Stimulated activated CD8-positive, alpha-beta memory T cell treated with anti-CD3 and anti-CD28 coated beads, Interleukin-2, amount 100 ng/mL, for 1 hour (primary cell): ENCODE data around the gene TRIM42.

ENCODE experiments used
- DNase-seq, 2 donors: peaks; one replicate each; pipeline ENCODE4 v3.0.0-alpha.2; 2020; ENCODE audit warnings: low read depth in 2 of 2

The TRIM42 gene

DNA sequence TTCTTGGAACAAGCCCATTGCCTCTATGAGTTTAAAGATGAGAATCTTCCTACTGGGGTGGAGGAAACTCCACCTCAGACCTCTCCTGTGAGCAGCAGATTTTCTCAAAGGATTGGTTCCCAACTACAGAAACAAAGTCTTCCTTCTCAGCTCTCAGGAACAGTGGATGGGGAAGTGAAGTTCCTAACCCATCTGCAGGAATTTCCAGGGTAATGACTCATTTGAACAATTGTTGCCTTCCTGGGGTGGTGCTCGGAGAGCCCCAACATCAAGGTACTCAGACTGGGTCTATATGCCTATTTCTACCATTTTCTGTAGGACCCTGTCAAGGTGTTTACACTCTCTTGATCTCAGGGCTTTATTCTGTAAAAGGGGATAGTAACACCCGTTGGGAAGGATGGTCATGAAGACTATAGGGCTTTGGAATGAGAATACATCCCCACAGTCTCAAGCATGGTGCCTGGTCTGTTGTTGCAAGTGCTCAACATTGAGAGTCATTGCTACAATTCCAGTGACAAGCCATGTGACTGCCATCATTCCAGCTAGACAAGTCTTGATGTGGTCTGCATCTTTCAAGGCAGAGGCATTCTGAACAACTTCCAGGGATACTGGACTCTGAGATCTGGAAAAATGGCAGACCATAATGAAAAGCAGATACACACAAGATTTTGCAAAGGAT is 33.0 kb downstream of the TRIM42 start:
- no peak for DNase-seq

DNA sequence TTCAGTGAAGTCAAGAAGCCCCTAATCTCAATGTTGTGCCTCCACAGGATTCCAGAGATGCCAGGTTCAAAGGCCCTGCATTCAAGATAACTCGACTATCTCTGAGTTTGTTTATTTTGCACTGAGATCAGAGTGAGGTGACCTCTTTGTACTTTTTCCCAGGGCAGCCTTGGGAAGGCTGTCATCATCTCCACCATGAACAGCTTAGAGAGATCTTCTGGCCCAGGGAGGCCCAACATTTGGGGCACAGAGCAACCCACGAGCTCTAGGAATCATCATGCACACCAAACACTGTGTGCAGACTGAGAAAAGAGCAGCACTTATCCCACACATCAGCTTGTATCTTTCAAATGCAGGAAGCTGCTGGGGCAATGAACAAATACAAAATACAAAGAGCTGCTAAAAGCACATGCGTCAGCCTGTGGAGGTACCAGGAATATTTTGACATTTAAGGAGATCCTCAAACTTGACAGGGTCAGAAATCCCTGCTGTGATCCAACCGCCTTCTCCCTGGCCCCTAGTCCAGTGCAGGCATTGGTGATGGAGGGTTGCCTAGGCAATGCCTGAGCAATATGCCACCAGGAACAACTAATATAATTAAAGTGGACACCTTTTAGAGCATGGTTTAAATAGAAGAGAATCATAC is 33.6 kb downstream of the TRIM42 start:
- DNase-seq, result no peak

DNA sequence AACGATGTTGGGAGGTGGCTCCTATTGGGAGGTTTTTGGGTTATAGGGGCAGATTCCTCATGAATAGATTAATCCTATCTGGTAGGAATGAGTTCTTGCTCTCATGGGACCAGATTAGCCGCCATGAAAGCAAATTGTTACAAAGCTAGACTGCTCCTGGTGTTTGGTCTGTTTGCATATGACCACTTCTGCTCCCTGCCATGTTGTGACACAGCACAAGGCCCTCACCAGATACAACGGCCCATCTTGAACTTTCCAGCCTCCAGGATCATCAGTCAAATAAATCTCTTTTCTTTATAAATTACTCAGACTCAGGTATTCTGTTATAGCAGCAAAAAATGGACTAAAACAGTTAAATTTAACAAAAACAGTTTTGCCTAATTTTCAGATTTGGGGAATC is 34.4 kb downstream of the TRIM42 start:
- DNase-seq, result no peak

DNA sequence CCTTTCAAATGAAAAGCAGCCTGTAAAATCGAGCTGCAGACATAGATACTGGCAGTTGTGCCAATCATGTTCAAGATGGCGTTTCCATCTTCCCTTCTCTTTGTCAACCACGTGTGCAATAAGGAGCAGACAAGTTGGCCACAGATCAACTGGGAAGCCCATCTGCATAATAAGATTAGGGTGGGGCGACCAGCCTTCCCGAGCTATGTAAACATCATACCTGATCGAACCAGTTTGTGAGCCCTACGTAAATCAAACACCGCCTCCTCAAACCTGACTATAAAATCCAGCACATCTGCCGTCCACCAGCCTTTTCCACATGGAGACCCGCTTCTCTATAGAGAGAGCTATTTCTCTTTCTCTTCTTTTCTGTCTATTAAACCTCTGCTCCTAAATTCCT is 37.2 kb downstream of the TRIM42 start:
- no peak for DNase-seq

DNA sequence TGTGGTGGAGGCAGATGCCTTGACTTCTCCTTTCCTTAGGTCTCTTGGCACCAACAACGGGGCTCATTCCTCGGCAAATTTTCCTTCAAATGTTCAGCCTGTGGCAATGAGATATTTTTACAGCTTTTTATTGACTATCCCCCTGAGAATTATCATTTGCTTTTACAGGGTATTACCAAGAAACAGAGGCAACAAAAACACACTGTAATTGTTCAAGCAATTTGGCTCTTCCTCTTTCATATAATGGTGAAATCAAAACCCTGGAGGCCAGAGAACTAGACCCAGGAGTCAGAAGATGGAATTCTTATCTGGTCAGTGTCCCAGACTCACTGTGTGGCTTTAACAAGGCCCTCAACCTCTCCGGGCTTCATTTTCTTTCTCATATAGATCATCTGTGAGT is 40.1 kb downstream of the TRIM42 start:
- no peak for DNase-seq

DNA sequence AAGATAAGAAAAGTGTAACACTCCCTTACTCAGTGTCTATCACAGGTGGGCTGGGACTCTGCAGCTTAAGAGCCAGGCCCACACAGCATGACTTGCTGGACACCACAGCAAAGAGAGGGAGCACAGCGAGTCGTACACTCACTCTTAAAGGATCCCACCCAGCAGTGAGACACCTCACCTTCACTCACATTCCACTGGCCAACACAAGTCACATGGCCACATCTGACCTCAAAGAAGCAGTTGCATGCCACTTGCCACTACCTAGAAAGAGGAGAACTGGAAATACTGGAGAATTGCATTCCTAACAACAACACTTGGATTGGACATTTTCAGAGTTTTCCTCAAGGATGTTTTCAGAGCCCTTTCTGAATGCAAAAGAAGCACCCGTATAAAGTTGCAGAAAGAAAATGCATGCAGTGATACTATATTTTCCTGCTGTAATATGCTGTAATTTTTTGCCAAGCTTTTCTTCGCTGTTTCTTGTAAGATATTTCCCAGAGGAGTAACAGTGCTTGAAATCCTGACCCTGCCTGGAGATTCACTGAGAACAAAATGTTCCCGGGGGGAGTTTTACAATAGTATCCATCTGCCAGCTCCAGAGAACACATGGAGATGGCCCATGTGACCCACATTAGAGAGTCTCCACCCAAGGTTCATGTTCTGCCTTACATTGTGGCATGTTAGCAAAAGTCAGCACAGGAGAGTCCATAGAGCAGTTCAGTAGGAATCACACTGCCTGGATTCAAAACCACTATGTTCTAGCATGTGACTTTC is 42.2 kb downstream of the TRIM42 start:
- DNase-seq, result no peak

DNA sequence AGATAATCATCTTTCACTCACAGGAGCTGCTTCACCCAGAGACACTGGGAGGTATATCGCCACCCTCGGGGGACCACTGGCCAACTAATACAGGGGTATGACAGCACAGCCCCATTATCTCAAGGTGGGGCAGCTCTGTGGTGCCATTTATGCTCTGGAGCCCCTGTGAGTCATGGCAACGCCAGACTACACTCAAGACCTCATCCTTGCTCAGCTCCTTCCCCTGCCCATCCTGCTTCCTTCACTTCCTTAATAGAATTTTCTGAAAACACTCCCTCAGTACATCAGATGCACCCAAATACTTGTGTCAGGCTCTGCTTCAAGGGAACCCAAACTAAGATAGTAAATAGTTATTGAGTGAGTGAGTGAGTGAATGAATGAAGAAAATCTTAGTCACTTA is 45.7 kb downstream of the TRIM42 start:
- DNase-seq, result no peak

DNA sequence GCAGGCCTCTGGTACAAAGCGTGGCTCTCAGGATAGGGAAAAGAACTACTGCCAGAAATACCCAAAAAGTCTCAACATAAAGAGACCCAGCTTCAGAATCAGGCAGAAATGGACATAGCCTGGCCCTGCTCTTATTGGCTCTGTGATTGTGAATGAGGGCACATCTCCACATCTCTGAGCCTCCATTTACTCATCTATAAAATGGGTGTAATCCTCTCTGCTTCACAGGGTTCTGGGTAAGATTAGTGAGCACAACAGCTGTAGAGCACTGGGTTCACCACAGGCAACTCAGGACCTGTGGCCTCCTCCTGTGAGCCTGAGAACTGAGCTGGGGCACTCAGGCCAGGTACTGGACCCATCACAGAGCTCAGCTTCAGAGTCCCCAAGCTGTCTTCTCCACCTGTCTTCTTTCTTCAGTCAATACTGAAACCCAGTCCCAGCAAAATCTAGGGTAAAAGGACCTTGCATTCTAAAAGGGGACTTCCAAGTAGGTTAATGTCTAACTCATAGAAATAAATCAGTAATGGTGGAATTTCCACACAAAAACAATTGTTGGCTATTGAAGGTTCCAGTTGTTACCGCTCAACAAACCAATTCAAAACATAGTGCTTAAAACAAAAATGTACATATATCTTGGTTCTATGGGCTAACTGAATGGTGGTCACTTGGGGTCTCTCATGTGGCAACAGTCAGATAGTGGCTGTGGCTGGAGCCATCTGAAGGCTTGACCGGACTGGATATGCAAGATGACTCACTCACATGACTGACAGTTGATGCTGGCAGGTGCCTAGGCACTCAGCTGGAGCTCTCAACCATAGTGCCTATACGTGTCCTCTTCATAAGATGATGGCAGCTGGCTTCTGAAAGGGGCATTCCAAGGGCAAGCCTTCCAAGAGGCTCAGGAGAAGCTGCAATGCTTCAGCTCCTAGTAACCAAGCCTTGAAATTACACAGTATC is 47.3 kb downstream of the TRIM42 start:
- no peak for DNase-seq

DNA sequence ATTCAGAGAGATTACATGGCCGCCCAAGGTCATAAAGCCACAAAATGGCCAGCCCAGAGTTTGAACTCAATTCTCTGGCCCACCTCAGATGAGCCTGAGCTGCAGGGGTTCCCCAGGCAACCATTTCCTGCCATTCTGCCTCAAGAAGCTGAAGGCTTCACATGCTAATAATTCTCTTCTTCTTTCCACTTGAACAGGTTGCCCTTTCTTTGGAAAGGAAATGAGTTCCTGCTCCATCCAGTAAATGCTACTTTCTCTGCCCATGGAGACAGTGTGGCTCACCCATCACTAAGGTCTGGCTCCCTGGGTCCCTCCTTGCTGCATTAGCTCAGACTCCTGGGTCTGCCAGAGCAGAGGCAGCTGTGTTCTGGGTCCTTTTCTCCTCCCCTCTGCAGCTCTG is 48.2 kb downstream of the TRIM42 start:
- no peak for DNase-seq

DNA sequence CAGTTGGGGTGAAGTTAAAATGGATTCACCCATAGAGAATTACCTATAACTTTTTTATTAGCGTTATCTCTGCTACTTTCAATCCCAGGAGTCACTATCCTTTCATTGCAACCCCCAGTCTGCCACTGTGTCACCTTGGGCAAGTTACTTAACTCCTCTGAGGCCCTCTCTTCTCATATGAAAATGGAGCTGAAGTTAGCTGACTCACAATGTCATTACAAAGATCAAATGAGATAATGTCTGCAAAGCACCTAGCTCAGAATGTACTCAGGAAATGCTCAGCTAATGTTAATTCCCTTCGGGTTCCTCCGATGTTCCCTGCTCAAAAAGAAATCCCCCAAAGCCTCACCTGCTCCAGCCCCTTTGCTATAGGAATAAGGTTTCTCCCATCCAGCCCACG is 50.0 kb downstream of the TRIM42 start:
- no peak for DNase-seq

DNA sequence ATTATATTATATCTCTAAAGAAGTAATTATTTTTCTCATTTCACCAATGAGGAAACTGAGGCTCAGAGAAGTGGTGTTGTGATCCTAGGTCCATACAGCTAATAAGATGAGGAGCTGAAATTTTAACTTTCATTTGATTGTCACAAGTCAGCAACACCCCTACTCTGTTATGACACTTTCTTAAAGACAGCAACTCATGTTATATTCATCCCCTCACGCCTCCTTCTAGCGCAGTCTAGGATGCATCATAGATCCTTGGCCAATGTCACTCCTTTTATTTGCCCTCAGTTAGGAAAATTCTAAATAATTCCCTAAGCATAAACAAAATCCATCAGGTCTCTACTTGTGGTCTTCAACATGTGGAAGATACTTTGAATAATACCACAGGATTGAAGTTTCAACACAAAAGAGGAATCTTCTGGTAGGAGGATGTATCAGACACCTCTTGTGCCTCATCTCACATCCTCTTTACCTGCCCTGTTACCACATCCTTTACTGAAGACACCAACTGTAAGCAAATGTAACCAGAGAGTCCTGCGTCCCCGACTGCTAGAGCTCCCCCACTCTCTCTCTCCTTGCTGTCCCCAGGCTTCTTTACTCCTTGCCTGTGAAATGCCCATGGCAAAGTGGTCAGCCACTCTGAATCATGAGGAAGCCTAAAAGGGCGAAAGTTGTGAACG is 53.7 kb downstream of the TRIM42 start:
- DNase-seq, result no peak

DNA sequence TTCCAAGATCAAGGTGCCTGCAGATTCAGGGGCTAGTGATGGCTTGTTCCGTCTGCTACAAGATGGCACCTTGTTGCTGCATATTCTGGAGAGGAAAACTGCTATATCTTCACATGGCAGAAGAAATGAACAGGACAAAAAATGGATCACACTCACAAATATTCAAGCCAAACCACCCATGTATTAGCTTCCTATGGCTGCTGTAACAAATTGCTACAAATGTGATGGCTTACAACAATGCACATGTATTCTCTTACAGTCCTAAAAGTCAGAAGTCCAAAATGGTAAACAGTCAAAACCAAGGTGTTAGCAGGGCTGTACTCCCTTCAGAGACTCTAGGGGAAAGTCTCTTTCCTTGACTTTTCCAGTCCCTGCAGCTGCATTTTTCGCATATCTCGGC is 55.8 kb downstream of the TRIM42 start:
- no peak for DNase-seq

DNA sequence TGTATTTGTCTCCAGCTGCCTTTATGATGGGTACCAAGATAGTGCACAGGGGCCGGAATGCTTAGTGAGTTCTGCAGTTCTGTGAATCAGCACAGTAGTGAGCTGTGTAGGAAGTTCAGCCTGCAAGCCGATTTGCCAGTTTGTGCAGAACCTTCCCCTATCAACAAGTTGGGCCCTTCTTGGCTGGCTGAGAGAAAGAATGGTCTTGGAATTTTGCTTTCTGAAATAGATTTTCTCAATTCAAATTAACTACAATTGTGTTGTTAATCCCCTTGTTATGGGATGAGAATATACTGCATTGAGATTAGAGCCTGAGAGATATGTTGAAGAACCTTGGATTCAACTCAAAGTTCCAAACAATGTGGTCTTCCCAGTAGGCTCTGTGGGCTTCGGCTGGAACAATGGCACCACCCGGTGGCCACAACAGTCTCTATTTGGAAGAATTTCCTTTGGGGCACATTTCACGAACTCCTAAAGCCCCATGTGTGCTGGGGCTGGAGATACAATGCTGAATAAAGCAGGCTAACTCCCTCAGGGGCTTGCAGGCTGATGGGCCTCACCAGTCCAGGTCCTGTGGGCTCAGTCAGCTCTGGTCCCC is 59.1 kb downstream of the TRIM42 start:
- DNase-seq, result no peak

DNA sequence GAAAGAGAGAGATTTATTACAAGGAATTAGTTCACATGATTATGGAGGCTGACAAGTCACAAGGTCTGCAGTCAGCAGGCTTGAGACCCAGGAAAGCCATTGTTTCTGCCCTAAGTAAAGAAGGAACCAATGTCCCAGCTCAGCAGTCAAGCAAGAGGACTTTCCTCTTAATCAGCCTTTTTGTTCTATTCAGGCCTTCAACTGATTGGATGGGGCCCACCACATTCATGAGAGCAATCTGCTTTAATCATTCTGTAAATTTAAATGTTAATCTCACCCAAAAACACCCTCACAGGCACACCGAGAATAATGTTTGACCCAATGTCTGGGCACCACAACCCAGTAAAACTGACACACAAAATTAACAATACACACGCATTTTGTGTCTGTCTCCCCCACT is 64.3 kb downstream of the TRIM42 start:
- no peak for DNase-seq

DNA sequence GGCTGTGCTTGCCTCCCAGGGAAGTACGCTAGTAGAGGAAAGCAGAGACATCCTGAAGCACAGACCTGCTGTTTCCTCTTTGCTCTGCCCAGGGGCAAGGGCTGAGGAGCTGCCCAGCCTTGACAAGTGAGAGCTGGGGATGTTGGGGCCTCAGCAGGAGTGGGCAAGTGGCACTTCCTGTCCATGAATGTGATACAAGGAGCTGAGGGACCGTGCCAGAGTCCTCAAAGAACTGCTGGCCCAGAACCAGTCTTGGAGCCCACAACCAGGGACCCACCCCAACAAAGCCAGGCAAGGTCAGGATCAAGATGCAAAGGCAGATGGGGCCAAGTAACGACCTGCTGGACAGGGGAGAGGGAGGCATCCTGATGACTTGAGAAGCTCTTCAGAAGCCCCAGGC is 70.3 kb downstream of the TRIM42 start:
- DNase-seq, result no peak

DNA sequence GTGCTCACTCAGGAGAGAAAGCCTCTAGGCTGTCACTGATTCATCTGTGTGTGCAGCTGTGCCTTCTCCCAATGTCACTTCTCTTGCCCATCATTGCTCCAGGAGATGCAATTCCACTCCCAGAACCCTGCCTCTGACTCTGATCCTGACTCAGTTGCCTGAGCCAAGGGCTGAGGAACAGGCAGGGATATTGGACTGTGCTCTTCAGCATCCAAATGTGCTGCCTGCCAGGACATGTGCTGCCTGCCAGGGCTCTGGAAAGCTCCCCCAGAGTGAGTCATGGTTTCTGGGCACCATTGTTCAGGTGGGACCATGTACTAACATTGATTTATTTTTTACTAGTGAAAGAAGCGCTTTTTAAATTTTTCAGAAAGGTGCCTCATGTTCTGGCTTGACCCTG is 71.0 kb downstream of the TRIM42 start:
- DNase-seq, result no peak
